Fibroblast of skin of right quadriceps (primary cell): ENCODE results near the gene VDAC2.

Experiments used
- DNase-seq: peaks from one replicate; pipeline ENCODE4 v3.0.0-alpha.2; 2013

The VDAC2 gene

GRCh38 chr10:75231672-75232581, 21.3 kb downstream of the VDAC2 start:
- no peak for DNase-seq

- no peak for DNase-seq
Observed at GRCh38 chr10:75233444-75234016, 22.9 kb downstream of the VDAC2 start.

- DNase-seq = peak; percentile 82
Observed at GRCh38 chr10:75234017-75234682, 23.6 kb downstream of the VDAC2 start.

GRCh38 chr10:75234683-75235374, 24.2 kb downstream of the VDAC2 start:
- DNase-seq = no peak

GRCh38 chr10:75235375-75236177, 25.0 kb downstream of the VDAC2 start, which contains the start of gene COMTD1:
TSS of gene COMTD1 (minus strand) at chr10:75235957. CDS start at chr10:75235928, 29 bp downstream.
- peak; percentile 81 for DNase-seq

GRCh38 chr10:75236178-75236825, 25.7 kb downstream of the VDAC2 start:
- no peak for DNase-seq

GRCh38 chr10:75238182-75239095, 27.8 kb downstream of the VDAC2 start:
- no peak for DNase-seq

- no peak for DNase-seq
Observed at GRCh38 chr10:75239096-75239790, 28.6 kb downstream of the VDAC2 start.

GRCh38 chr10:75240329-75241076, 29.9 kb downstream of the VDAC2 start:
- no peak for DNase-seq

- DNase-seq = no peak
Observed at GRCh38 chr10:75243426-75243825, 32.8 kb downstream of the VDAC2 start.

- no peak for DNase-seq
Observed at GRCh38 chr10:75244487-75245353, 34.1 kb downstream of the VDAC2 start.

- no peak for DNase-seq
Observed at GRCh38 chr10:75245354-75246250, 35.0 kb downstream of the VDAC2 start.

- no peak for DNase-seq
Observed at GRCh38 chr10:75246506-75246905, 35.9 kb downstream of the VDAC2 start.

GRCh38 chr10:75247797-75248196, 37.2 kb downstream of the VDAC2 start:
- no peak for DNase-seq

- DNase-seq = no peak
Observed at GRCh38 chr10:75250934-75251333, 40.3 kb downstream of the VDAC2 start.

- no peak for DNase-seq
Observed at GRCh38 chr10:75253281-75254220, 43.0 kb downstream of the VDAC2 start.
